HepG2 (cell line): ENCODE measurements around the gene LBX2. TPM values are rescaled to one million over a fixed set of nuclear protein-coding genes. Genes with fewer than 3 reads are reported as not detected.

ENCODE experiments used
- BATF2 ChIP-seq: sonication (generic); formaldehyde crosslinking; IDR thresholded peaks from 2 replicates; pipeline ENCODE4 v1.8.0; 2022; ENCODE audit warnings: mild to moderate bottlenecking, missing genetic modification reagents, moderate library complexity
- CREBL2 ChIP-seq: sonication (generic); formaldehyde crosslinking; IDR thresholded peaks from 2 replicates; pipeline ENCODE4 v1.8.1; 2023; ENCODE audit warnings: missing genetic modification reagents, mild to moderate bottlenecking, borderline replicate concordance
- GRHL1 ChIP-seq: sonication (generic); formaldehyde crosslinking; conservative IDR thresholded peaks from 2 replicates; pipeline ENCODE4 v1.8.0; 2022; ENCODE audit warnings: missing genetic modification reagents
- KAT2B ChIP-seq: fragments of 150-350 bp; IDR thresholded peaks from 2 replicates; pipeline ENCODE4 v1.6.1; 2014; ENCODE audit warnings: low read depth, low read length, borderline replicate concordance
- KDM3A ChIP-seq: IDR thresholded peaks from 2 replicates; pipeline ENCODE4 v1.6.1; 2018; ENCODE audit warnings: low read depth, missing compliant biosample characterization
- MED8 ChIP-seq: sonication (generic); formaldehyde crosslinking; IDR thresholded peaks from 2 replicates; pipeline ENCODE4 v1.8.1; 2023; ENCODE audit warnings: mild to moderate bottlenecking, missing genetic modification reagents; ENCODE audit not compliant: insufficient replicate concordance
- MEIS2 ChIP-seq: sonication (generic); formaldehyde crosslinking; IDR thresholded peaks from 2 replicates; pipeline ENCODE4 v1.9.0; 2021; ENCODE audit warnings: mild to moderate bottlenecking, missing genetic modification reagents
- NCOA5 ChIP-seq: sonication (generic); formaldehyde crosslinking; IDR thresholded peaks from 2 replicates; pipeline ENCODE4 v1.4.0; 2020; ENCODE audit warnings: missing genetic modification reagents
- NFE2L2 ChIP-seq: fragments of 150-350 bp; IDR thresholded peaks from 2 replicates; pipeline ENCODE4 v1.6.1; 2014; ENCODE audit warnings: low read length
- PRMT3 ChIP-seq: sonication (generic); formaldehyde crosslinking; IDR thresholded peaks from 2 replicates; pipeline ENCODE4 v1.8.1; 2022; ENCODE audit warnings: low read depth, mild to moderate bottlenecking, moderate library complexity, missing genetic modification reagents, borderline replicate concordance
- PRPF4 ChIP-seq: fragments of 200-400 bp; formaldehyde crosslinking; IDR thresholded peaks from 2 replicates; pipeline ENCODE4 v1.6.1; 2016; ENCODE audit warnings: low read length, low read depth; ENCODE audit not compliant: poor library complexity, severe bottlenecking
- RAD21 ChIP-seq: fragments of 450-650 bp; formaldehyde crosslinking; IDR thresholded peaks from 2 replicates; pipeline ENCODE4 v1.5.0; 2020; ENCODE audit warnings: mild to moderate bottlenecking
- RBM39 ChIP-seq: fragments of 200-400 bp; formaldehyde crosslinking; IDR thresholded peaks from one replicate; pipeline ENCODE4 v1.6.1; 2018; ENCODE audit warnings: antibody characterized with exemption, mild to moderate bottlenecking, low read depth, low read length; ENCODE audit not compliant: poor library complexity, severe bottlenecking
- SSRP1 ChIP-seq: IDR thresholded peaks from 2 replicates; pipeline ENCODE4 v1.6.1; 2016; ENCODE audit warnings: control low read depth
- TBX3 ChIP-seq: fragments of 450-650 bp; IDR thresholded peaks from 2 replicates; pipeline ENCODE4 v1.6.1; 2017; ENCODE audit warnings: antibody characterized with exemption, mild to moderate bottlenecking, inconsistent platforms, borderline replicate concordance
- YEATS2 ChIP-seq: sonication (generic); formaldehyde crosslinking; IDR thresholded peaks from 2 replicates; pipeline ENCODE4 v1.4.0; 2020; ENCODE audit warnings: missing genetic modification reagents, borderline replicate concordance
- ZNF160 ChIP-seq: sonication (generic); formaldehyde crosslinking; IDR thresholded peaks from 2 replicates; pipeline ENCODE4 v1.8.0; 2022; ENCODE audit warnings: mild to moderate bottlenecking, inconsistent platforms, missing genetic modification reagents
- ZNF382 ChIP-seq: sonication (generic); formaldehyde crosslinking; IDR thresholded peaks from 2 replicates; pipeline ENCODE4 v1.5.0; 2020; ENCODE audit warnings: missing genetic modification reagents, mild to moderate bottlenecking, borderline replicate concordance
- ZNF547 ChIP-seq: sonication (generic); formaldehyde crosslinking; IDR thresholded peaks from 2 replicates; pipeline ENCODE4 v1.5.1; 2020; ENCODE audit warnings: mild to moderate bottlenecking, missing genetic modification reagents
- ZNF598 ChIP-seq: sonication (generic); formaldehyde crosslinking; IDR thresholded peaks from 2 replicates; pipeline ENCODE4 v1.5.1; 2020; ENCODE audit warnings: mild to moderate bottlenecking, missing genetic modification reagents, borderline replicate concordance
- ZNF678 ChIP-seq: sonication (generic); formaldehyde crosslinking; IDR thresholded peaks from 2 replicates; pipeline ENCODE4 v1.4.0; 2020; ENCODE audit warnings: mild to moderate bottlenecking, missing genetic modification reagents
- ZNF776 ChIP-seq: sonication (generic); formaldehyde crosslinking; IDR thresholded peaks from 2 replicates; pipeline ENCODE4 v1.4.0; 2020; ENCODE audit warnings: mild to moderate bottlenecking, missing genetic modification reagents
- ZNF782 ChIP-seq: sonication (generic); formaldehyde crosslinking; IDR thresholded peaks from 2 replicates; pipeline ENCODE4 v1.4.0; 2020; ENCODE audit warnings: missing genetic modification reagents, mild to moderate bottlenecking, borderline replicate concordance
- ZSCAN12 ChIP-seq: sonication (generic); formaldehyde crosslinking; IDR thresholded peaks from 2 replicates; pipeline ENCODE4 v1.9.0; 2021; ENCODE audit warnings: mild to moderate bottlenecking, missing genetic modification reagents
- polyA plus RNA-seq, 8 experiments: library from polyadenylated mRNA; depleted of rRNA in 3 of 8; stranded (reverse) in 7 of 8; unstranded in 1 of 8; fragments of >200 nt; fragmentation: Illumina TruSeq in 4 of 8; extraction: Trizol in 4 of 8; gene quantifications; 2 replicates each; pipeline versions ENCODE4 v1.2.1 to v1.2.3, GENCODE V29; 2011 to 2016; ENCODE audit warnings: low read depth in 4 of 8, missing spikeins in 1 of 8, mixed read lengths in 1 of 8; ENCODE audit not compliant: insufficient read depth in 1 of 8
- total RNA-seq, 5 experiments: library from RNA; depleted of rRNA; stranded (reverse); fragments of >200 nt; fragmentation: Illumina TruSeq; extraction: Trizol; gene quantifications; 2 replicates each; pipeline ENCODE4 v1.2.3, GENCODE V29; 2016; ENCODE audit warnings: low read depth in 1 of 5

Gene LBX2
- total and polyA plus RNA-seq, 2 of the 13 experiments (the other 11 are each of a cell fraction or from before 2014, with no cell fraction given): 6.4 to 8.1 TPM

- TF ChIP-seq GRHL1 (CRISPR knock-in tag): no peak
- no peak for TF ChIP-seq ZNF776 (CRISPR knock-in tag)
- peak; percentile 64 for TF ChIP-seq ZNF547 (CRISPR knock-in tag)
- TF ChIP-seq SSRP1: no peak
- no peak for TF ChIP-seq ZSCAN12 (CRISPR knock-in tag)
- peak; percentile 13; the same call in 1 of the 2 replicates for TF ChIP-seq ZNF160 (CRISPR knock-in tag)
- no peak for TF ChIP-seq RBM39
- peak; percentile 62; the same call in 1 of the 2 replicates for TF ChIP-seq BATF2 (CRISPR knock-in tag)
- peak; percentile 21; the same call in 1 of the 2 replicates for TF ChIP-seq KDM3A (CRISPR knock-in tag)
- no peak for TF ChIP-seq NFE2L2
- no peak for TF ChIP-seq MEIS2 (CRISPR knock-in tag)
- TF ChIP-seq PRMT3 (CRISPR knock-in tag): 0 out of 2 replicates have a peak, but pooled peaks have one; percentile 33
- no peak for TF ChIP-seq ZNF382
- TF ChIP-seq PRPF4: no peak
- TF ChIP-seq CREBL2: no peak
- peak; percentile 67; the same call in 1 of the 2 replicates for TF ChIP-seq KAT2B
- TF ChIP-seq ZNF598: 0 out of 2 replicates have a peak, but pooled peaks have one; percentile 62
- TF ChIP-seq RAD21 (CRISPR knock-in tag): no peak
- peak; percentile 60; the same call in 1 of the 2 replicates for TF ChIP-seq ZNF782 (CRISPR knock-in tag)
- TF ChIP-seq MED8 (CRISPR knock-in tag): peak; percentile 57
- no peak for TF ChIP-seq NCOA5
- peak; percentile 87 for TF ChIP-seq TBX3
- TF ChIP-seq ZNF678 (CRISPR knock-in tag): no peak
- TF ChIP-seq YEATS2 (CRISPR knock-in tag): peak; percentile 23; the same call in 1 of the 2 replicates
Measured at GRCh38 chr2:74488643-74489481, 10.5 kb downstream of the LBX2 start (continued).
